ENCODE data around the gene ALKBH3.

GRCh38 chr11:43837879-43838278, 42.8 kb upstream of the ALKBH3 start:
- TF ChIP-seq POLR2AphosphoS5 (IDR thresholded peaks at IDR 0.05; ENCODE audit: borderline replicate concordance, low read depth, low read length) = no peak
- no peak for TF ChIP-seq EZH2 (IDR thresholded peaks at IDR 0.05)

All from SK-N-MC (cell line).